NCI-H2107 treated with DMSO at 0.1 percent for 48 hours (cell line): ENCODE data around the gene DMRTC2.

Source experiments
- DNase-seq: peaks from one replicate; lab custom pipeline; 2025; ENCODE audit not compliant: unreplicated experiment; lab: John Stamatoyannopoulos, UW

DMRTC2 gene

DNA sequence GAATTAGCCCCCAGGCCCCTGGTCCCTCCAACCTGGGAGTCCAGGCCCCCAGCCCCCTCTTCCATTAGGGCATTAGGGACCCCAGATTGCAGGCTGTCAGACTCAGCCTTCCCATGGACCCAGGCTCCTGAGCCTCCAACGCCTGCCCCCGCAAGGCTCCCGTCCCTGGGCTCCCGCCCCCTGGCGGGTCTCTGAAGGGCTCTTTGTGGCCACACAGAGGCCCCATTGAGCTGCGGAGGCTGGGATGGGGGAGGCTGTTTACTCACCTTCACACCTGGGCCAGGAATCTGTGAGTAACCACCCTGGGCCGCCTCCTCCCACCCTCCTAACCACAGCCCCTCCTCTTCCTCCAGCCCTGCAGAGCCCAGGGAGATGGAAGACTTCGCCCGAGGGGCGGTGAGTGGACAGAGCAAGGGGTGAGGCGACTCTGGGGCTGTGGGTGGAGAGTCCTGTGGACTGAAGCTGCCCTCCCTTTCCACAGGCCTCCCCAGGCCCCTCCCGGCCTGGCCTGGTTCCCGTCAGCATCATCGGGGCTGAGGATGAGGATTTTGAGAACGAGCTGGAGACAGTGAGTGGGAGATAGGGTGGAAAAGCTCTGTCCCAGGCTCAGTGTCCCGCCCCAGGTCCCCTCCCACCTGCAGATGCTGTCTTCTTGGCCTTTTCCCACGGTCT is 43.0 kb downstream of the DMRTC2 start:
- peak; percentile 70 for DNase-seq

DNA sequence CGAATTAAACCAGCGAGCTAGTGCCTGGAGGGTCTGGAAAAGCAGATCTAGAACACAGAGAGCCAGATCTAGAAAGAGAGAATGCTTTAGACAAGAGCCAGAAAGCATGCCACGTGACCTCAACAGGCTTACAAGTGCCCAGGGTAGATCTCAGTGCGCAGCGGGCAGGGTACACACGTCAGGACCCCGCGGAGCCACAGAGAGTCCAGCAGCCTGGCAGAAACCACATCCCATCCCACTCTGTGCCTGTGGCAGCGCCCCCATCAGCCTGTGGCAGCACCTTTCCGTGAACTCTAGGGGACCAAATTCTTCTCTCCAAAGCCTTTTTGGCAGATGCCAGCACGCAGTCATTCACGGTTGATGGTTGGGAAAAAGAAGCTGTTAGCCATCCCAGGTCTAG is 44.1 kb downstream of the DMRTC2 start:
- no peak for DNase-seq

DNA sequence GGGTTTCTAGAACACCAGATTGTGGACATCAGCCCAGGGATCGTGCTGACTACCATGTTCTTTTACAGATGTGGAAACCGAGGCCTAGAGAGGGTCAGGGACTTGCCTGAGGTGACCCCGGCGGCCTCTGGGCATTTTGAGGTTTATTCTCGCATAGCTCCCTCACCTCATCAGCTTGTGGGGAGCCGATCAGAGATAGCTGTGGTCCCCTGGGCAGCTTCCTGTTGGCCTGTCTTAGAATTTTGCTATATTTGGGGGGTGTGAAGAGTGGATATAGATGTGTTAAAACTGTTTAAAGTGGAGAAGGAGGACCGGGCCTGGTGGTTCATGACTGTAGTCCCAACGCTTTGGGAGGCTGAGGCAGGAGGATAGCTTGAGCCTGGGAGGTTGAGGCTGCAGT is 45.1 kb downstream of the DMRTC2 start:
- DNase-seq, result no peak

DNA sequence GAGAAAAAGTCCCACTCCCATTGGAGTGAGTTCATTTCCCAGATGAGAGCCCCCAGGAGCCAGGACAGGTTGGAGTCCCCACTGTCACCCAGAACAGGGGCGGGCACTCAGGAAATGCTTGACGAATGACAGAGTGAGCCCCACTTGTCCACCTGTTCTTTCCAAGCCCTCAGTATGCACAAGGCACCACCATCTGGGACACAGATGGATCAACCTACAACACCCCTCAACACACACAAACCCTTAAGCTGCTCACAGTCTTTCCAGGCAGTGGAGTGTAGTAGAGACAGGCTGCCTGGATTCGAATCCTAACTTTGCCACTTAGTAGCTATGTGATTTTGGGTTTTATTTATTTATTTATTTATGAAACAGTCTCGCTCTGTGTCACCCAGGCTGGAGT is 46.1 kb downstream of the DMRTC2 start:
- no peak for DNase-seq

DNA sequence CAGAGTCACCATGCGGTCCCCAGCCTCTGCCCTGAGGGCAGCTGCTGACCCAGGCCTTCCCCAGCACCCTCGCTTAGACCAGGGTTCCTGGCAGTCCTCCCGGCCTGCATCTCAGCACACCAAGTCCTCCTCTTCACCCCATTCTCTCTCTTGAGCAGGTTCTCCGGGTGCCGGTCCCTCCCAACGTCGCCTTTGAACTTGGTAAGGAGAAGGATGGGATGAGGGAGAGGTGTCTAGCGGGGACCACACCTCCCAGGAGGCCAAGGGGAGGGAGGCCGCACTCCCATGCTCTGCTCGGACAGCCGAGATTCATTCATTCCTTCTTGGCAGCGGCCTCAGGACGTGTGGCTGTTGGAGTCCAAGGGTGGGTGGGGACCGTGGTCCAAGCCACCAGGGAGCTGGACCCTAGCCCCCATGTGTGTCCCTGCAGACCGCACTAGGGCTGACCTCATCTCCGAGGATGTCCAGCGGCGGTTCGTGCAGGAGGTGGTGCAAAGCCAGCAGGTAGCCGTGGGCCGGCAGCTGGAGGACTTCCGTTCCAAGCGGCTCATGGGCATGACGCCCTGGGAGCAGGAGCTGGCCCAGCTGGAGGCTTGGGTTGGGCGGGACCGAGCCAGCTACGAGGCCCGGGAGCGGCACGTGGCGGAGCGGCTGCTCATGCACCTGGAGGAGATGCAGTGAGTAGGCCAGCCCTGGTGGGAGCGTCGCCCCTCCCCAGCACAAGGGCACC is 47.5 kb downstream of the DMRTC2 start:
- DNase-seq, result no peak

DNA sequence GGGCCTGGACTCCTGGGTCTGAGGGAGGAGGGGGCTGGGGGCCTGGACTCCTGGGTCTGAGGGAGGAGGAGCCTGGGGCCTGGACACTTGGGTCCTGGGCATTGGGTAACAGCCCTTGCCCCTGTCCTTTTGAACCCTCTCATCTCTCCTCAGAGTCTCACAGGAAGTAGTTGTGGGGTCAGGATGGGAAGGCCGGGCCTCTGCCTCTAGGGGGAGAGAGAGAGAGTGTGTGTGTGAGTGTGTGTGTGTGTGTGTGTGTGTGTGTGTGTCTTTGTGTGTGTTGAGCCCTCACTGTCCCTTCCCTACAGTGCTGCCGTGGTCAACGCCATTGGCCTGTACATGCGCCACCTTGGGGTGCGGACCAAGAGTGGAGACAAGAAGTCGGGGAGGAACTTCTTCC is 49.1 kb downstream of the DMRTC2 start:
- DNase-seq, result no peak

DNA sequence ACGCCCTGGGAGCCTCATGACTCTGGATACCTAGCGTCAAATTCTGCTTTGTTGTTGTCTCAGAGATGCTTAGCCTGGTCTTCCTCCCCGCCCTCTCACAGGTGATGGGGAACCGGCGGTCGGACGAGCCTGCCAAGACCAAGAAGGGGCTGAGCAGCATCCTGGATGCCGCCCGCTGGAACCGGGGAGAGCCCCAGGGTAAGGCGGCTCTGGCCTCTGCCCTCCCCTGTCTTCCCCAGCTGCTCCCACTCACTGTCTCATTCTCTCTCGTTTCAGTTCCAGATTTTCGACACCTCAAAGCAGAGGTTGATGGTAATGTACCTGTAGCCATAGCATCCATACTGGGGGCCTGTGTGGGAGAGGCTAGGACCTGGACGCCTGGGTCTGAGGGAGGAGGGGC is 49.5 kb downstream of the DMRTC2 start:
- no peak for DNase-seq

DNA sequence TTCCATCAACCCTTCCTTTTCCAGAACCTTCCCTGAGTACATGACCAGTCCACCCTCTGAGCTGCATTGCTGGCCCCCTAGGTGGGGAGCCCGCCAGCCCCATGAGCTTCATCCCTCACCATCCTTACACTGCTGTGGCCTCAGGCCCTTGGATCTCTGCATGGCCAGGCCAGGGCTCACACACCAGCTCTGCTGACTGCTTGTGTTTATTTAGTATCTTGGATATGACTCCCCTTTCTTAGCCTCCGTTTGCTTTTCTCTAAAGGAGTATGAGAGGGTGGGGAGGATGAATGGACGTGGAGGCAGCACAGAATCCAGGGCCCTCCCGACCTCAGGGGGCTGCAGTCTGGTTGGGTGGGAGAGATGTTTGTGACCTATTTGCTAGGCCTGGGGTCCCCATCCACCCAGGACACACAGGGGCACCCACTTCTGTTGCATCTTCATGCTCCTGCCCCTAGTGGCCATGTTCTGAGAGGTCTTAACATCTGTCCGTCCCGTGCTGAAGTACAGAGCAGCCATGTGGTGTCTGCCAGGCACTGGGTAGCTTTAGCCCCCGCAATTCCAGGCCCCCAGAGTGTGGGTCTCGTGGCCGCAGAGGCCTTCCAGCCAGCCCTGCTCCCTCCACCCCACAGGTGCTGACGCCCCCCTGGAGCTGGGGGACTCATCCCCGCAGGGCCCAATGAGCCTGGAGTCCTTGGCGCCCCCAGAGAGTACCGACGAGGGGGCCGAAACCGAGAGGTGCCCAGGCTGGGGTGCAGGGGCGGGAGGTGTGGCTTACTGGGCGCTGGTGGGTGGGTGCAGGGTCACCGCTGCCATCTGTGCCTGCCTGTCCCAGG is 51.1 kb downstream of the DMRTC2 start:
- DNase-seq, result no peak

DNA sequence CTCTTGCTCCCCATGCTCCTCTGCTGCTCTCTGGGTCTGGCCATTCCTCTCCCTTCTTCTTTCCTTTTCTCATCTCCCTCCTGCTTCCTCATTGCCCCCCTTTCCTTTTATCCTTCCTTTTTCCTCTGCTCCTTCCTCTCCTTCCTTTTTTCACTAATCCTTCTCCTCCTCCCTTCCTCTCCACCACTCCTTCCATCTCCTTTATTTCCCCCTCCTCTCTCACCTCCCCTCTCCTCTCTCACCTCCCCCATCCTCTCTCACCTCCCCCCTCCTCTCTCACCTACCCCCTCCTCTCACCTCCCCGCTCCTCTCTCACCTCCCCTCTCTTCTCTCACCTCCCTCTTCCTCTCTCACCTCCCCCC is 51.7 kb downstream of the DMRTC2 start:
- no peak for DNase-seq

DNA sequence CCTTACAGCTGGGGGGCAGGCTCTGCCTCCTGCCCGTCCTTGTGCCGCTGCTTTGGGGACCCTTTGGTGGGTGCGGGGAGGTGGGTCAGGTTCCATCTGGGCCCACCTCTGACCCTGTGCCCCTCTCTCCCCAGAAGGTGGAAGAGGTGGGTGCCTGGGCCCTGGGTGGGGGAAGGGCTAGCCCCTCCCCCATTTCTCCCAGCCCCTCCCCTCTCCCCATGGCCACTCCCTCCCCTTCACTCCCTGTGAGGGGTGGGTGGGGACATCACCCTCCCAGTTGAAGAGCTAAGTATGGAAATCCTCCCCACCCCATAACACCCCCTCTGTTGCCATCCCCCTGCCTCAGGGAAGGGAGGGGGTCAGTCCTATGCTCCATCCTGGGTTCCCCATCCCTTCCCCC is 52.3 kb downstream of the DMRTC2 start:
- no peak for DNase-seq

DNA sequence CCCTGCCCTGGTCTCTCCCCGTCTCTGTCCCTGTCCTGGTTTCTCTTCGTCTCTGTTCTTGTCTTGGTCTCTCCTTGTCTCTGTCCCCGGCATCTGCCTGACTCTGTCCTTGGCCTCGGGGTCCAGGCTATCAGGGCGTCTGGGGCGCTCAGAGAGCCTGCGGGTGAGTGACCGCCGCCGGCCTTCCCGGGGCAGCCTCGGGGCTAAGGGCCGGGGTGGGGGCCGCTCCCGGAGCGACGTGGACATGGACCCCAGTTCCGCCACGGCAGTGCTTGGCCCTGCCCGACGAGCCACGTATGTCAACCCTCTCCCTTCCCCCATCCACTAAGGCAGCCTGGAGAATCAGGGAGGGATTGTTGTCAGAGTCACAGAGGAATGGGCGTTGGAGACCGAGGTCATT is 53.0 kb downstream of the DMRTC2 start:
- no peak for DNase-seq

DNA sequence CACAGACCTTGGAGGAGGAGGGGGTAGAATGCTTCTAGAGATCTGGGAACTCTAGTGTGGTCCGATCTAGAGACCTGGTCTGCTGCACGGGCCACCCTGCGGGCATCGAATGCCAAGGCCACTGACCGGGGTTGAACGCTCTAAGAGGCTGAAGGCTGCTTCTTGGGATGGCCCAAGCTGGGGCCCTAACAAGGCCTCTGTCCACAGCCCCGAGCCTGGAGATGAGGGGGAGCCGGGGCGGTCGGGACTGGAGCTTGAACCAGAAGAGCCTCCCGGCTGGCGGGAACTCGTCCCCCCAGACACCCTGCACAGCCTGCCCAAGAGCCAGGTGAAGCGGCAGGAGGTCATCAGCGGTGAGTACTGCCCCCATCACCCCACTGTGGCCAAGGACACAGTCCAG is 53.4 kb downstream of the DMRTC2 start:
- DNase-seq, result no peak
